GM18498 (cell line): ENCODE data around the gene EML6.
A peak's percentile ranks its signal among the peaks of the same experiment; 100 is the strongest.

Source experiments
- ATAC-seq: cut with Tn5 transposase; IDR thresholded peaks from one replicate; pipeline ENCODE4 v1.9.1; 2021; ENCODE audit warnings: mild to moderate bottlenecking, moderate library complexity; ENCODE audit not compliant: unreplicated experiment

EML6 gene

DNA sequence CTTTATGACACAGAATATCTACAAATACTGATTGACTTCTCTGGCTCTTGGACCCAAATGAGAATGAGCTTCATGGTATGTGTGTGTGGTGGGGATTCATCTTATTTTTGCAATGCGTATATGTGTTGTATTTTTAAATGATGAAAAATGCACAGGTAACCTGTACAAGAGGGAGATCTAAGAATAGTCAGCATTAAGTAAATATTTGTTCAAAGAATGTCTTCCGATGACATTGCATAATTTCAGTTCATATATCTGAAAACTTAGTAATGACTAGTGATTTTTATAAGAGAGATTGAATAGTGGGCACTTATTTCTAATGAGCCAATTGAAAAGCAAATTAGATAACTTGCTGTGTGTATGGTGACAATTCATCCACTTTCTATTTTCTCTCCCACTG, 66.4 kb downstream of the EML6 start:
- ATAC-seq, result no peak

DNA sequence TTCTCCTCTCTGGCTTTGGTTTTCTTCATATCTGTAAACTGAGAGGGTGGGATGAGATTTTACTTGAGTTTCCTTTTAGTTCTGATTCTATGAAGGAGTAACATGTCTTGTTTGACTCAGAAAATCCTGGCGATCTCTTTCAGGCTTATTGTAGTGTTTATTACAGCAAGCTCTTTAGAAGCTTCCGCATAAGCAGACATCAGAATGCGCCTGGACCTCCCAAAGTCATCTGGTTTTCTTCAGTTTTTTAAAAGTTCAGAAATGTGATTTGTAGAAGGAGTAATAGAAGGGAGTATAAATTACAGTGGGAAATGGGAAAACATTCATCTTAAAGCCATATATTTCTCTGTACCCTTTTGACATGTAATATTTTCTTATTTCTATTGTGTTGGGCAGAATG, 68.4 kb downstream of the EML6 start:
- no peak for ATAC-seq

GRCh38 chr2:54797307-54797706, 73.8 kb downstream of the EML6 start:
- ATAC-seq, result no peak

GRCh38 chr2:54801352-54801751, 77.9 kb downstream of the EML6 start:
- ATAC-seq, result no peak

DNA sequence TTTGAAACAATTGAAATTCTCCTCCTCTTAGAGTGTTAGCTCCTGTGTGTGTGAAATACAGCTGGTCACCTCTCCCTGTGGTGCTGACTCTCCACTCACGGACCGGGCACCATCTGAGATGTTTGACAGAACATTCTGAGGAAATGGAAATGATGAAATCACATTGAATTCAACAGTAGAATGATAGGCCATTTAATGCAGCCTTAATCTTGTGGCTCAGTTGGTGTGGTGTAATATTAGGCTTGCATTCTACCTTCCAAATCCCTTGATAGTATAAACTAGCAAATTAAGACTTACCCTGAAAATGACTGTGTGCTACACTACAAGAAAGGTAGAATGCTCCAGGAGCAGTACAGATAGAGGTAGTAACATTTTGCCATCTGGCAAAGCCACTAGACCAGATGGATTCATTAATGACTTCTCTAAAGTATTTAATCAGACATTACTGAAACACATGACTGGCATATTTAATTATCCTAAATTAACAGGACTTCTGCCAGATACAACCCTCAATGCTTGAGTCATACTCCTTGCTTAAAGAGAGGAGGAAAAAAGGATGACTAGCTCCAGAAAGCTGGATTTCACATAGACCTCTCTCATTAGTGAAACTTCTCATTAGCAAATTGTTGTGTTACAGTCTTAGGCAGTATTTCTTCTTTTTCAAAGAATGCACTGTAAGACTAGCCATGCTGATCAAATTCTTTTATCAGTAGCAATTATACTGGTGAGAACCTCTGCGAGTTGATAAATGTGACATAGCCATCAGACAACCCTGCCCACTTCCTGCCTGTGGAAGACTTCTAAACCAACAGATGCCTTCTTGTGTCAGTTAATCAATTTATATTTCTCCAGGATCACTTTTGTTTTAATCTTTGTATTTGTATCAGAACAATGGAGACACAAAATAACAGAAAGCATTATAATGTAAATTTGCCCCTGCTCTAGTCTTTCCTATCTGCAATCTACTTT, 80.6 kb downstream of the EML6 start:
- ATAC-seq, result no peak

GRCh38 chr2:54805255-54805654, 81.8 kb downstream of the EML6 start:
- ATAC-seq, result no peak

DNA sequence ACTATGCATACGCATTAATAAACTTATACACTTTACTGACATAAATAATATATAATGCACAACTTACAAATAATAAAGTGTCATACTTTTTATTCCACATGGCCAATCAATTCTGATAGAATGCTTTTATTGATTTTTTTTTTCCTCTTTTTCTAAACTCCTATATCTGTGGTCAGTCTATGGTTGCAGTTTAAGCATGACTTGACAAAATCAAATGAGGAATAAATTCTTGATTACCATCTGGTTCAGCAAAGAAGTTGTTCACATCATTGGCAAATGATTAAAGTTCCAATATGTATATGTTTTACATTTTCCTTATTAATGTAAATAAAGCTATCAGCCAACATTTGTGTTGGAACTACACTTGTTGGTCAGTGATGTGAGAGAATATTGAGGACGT, 83.5 kb downstream of the EML6 start:
- no peak for ATAC-seq

DNA sequence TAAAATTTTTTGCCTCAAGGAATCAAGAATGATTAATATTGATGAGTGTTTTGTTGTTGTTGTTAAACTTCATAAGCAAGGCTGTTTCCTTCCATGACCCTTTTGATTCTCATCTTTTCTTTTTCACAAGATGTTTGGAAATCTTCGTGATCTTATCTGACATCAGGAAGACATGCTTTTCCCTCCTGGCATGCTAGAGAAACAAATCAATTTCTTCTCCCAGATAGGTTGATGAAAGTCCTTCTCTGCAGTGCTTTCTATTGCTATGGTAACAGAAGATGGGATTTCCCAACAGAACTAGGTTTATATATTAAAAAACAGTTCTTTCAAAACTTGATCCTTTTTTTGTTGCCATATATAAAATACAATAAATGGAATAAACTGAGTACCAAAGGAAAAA, 85.2 kb downstream of the EML6 start:
- ATAC-seq, result no peak

DNA sequence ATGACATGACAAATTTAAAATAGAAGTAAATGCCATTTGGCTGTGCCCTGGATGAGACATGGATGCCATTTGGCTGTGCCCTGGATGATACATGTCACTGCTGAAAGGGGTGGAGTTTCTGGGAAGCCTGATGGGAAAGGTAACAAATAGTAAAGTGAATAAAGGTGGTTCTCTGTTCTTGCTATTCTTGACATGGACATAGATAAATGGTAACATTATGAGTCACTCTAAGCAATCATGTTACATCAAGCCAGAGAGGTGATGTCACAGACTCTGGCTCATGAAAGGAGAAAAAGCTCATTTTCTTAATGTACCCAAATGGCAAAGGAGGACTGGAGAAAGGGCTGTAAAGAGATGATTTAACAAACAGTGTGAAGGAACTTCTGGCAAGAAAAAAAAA, 86.4 kb downstream of the EML6 start:
- no peak for ATAC-seq

- no peak for ATAC-seq
Observed at GRCh38 chr2:54810246-54810645, 86.8 kb downstream of the EML6 start.

GRCh38 chr2:54813584-54813983, 90.1 kb downstream of the EML6 start:
- no peak for ATAC-seq

GRCh38 chr2:54814389-54815147, 91.1 kb downstream of the EML6 start:
- ATAC-seq, result no peak

- no peak for ATAC-seq
Observed at GRCh38 chr2:54815148-54815539, 91.7 kb downstream of the EML6 start.

- ATAC-seq, result no peak
Observed at GRCh38 chr2:54818226-54818625, 94.8 kb downstream of the EML6 start.

GRCh38 chr2:54820558-54820957, 97.1 kb downstream of the EML6 start:
- ATAC-seq, result no peak

DNA sequence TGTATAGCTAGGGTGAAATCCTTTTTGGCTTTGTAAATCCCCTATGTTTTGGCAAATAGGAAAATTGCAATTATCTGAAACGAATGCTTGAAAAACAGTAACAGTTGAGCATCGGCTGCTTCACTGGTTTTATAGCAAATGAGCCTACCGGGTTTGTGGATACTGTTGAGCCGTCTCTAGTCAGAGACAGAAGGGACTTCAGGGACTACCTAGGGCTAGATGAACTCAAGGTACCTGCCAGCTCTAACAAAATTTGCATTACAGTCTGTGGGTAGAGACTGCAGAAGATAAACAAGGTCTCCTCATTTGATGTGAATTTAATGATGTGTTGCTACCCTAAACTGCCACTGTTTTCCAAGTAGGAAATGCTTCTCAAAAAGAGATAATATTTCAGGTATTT, 101.1 kb downstream of the EML6 start:
- no peak for ATAC-seq

DNA sequence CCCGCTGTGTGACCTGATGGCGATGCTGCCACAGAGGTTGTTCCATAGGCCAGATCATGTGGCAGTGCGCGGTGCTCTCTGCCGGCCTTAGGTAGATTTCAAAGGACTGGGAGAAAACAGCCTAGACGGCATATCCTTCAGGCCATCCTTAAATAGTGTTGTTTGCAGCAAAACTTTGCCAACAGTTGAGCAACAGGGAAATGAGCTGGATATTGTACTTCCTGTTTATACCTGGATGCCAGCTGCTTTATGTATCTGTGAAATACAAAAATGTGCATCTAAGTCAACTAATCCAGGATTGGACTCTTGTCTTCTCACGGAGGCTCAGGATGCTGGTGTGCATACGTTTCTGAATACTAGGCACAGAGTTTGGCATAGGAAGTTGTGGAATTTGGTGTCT, 107.1 kb downstream of the EML6 start:
- no peak for ATAC-seq

DNA sequence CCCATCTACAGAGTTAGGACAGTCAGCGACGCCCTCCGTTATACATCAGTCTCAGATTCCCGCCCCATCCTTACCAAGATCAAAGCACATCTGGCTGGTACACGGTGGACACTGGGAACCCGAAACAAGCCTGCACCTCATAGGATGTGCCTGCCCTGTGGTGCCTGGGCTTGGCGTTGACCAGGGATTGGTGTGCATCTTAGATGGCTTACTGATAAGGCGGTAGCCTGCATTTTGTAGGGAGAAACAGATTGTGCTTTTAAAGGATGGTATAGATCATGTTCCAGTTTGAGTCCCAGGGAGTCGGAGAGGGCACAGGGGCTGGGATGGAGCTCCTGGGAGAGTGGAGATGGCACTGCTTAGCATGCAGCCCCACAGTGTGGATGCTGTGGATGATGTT, 108.0 kb downstream of the EML6 start:
- no peak for ATAC-seq

DNA sequence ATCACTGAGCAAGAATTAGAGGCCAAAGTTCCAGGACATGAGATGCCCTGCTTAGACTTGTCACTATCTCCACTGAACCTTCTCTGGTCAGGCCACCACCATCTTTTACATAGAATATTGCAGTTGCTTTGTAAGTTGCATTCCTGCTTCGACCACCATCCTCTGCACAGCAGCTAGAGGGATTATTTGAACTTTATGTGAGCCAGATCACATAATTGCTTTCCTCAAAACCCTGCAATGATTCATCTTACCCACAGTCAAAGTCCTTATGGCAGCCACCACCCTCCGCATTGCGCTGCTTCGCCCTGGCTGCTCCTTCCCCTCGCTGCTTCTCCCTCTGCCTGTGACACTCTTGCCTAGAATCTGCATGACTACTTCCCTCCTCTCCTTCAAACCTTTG, 111.3 kb downstream of the EML6 start:
- no peak for ATAC-seq

- no peak for ATAC-seq
Observed at GRCh38 chr2:54836477-54836876, 113.0 kb downstream of the EML6 start.

- ATAC-seq, result peak; percentile 82
Observed at GRCh38 chr2:54838585-54839035, 115.1 kb downstream of the EML6 start.
